ENCODE measurements around the gene GZMM. TPM values are rescaled to one million over a fixed set of nuclear protein-coding genes. Genes with fewer than 3 reads are reported as not detected.
A peak's percentile ranks its signal among the peaks of the same experiment; 100 is the strongest.

The GZMM gene
- total RNA-seq, 2 experiments from 2014 or later, result 41.6 to 46.3 TPM

GRCh38 chr19:590396-590745 is 46.5 kb downstream of the GZMM start:
- Histone ChIP-seq H3K36me3 (ENCODE audit: insufficient read depth, low read length) (no peaks in the 10 kb centered on the region), H3K27me3 (ENCODE audit: control insufficient read depth in 1 of 2, insufficient read depth in 2 of 2, low read length in 2 of 2) (peaks cover 25 to 30% of the 10 kb centered on the region in 2 experiments), H3K4me3 (ENCODE audit: low read length) (no peak overlapping the region), H3K4me1 (ENCODE audit: insufficient read depth, low read length) (peaks cover 32% of the 10 kb centered on the region), H3K27ac (ENCODE audit: low read depth in 1 of 2, low read length in 2 of 2) (no peak overlapping the region), H3K9me3 (ENCODE audit: control insufficient read depth in 1 of 2, insufficient read depth in 1 of 2, low read length in 2 of 2) (peaks cover 0 to 28% of the 10 kb centered on the region in 2 experiments)
- CTCF ChIA-PET, result no interaction called here
- peak; percentile 66 for ATAC-seq (ENCODE audit: poor library complexity)
- H3K27me3 Mint-ChIP-seq, result peaks cover 25% of the 10 kb centered on the region
- intact Hi-C loops (cut with DNase I, micrococcal nuclease), result no loop called here
- H3K4me1 Mint-ChIP-seq (ENCODE audit: low read depth), result peaks cover 5% of the 10 kb centered on the region
- POLR2A ChIA-PET, result no interaction called here
- no peak overlapping the region for H3K27ac Mint-ChIP-seq
- no peak for TF ChIP-seq CTCF (IDR thresholded peaks at IDR 0.05)
- DNase-seq, result peak in 9 of 14 experiments; percentile 20 to 67 (median 36)
- no peaks in the 10 kb centered on the region for H3K36me3 Mint-ChIP-seq (ENCODE audit: low read depth)
- peak overlapping the region; percentile 38 for H3K4me3 Mint-ChIP-seq
- H3K9me3 Mint-ChIP-seq, result no peaks in the 10 kb centered on the region

GRCh38 chr19:590750-591098 is 46.9 kb downstream of the GZMM start:
- Mint-ChIP-seq H3K4me3 (no peak overlapping the region), H3K9me3 (no peaks in the 10 kb centered on the region), H3K4me1 (ENCODE audit: low read depth) (peaks cover 5% of the 10 kb centered on the region), H3K36me3 (ENCODE audit: low read depth) (no peaks in the 10 kb centered on the region), H3K27me3 (peaks cover 25% of the 10 kb centered on the region), H3K27ac (no peak overlapping the region)
- ATAC-seq (ENCODE audit: poor library complexity), result no peak
- DNase-seq, result no peak
- intact Hi-C loops (cut with DNase I, micrococcal nuclease), result no loop called here
- Histone ChIP-seq H3K27ac (ENCODE audit: low read depth in 1 of 2, low read length in 2 of 2) (no peak overlapping the region), H3K9me3 (ENCODE audit: control insufficient read depth in 1 of 2, insufficient read depth in 1 of 2, low read length in 2 of 2) (peaks cover 0 to 28% of the 10 kb centered on the region in 2 experiments), H3K27me3 (ENCODE audit: control insufficient read depth in 1 of 2, insufficient read depth in 2 of 2, low read length in 2 of 2) (peaks cover 25 to 30% of the 10 kb centered on the region in 2 experiments), H3K4me3 (ENCODE audit: low read length) (no peak overlapping the region), H3K4me1 (ENCODE audit: insufficient read depth, low read length) (peaks cover 32% of the 10 kb centered on the region), H3K36me3 (ENCODE audit: insufficient read depth, low read length) (no peaks in the 10 kb centered on the region)
- ChIA-PET CTCF (no interaction called here), POLR2A (no interaction called here)
- no peak for TF ChIP-seq CTCF (IDR thresholded peaks at IDR 0.05)

GRCh38 chr19:591099-591958 is 47.5 kb downstream of the GZMM start:
- Histone ChIP-seq H3K4me3 (ENCODE audit: low read length) (no peak overlapping the region), H3K27me3 (ENCODE audit: control insufficient read depth in 1 of 2, insufficient read depth in 2 of 2, low read length in 2 of 2) (peaks cover 25 to 30% of the 10 kb centered on the region in 2 experiments), H3K9me3 (ENCODE audit: control insufficient read depth in 1 of 2, insufficient read depth in 1 of 2, low read length in 2 of 2) (peaks cover 0 to 25% of the 10 kb centered on the region in 2 experiments), H3K36me3 (ENCODE audit: insufficient read depth, low read length) (no peaks in the 10 kb centered on the region), H3K27ac (ENCODE audit: low read depth in 1 of 2, low read length in 2 of 2) (no peak overlapping the region), H3K4me1 (ENCODE audit: insufficient read depth, low read length) (peaks cover 32% of the 10 kb centered on the region)
- POLR2A ChIA-PET, result no interaction called here
- Mint-ChIP-seq H3K27me3 (peaks cover 25% of the 10 kb centered on the region), H3K27ac (no peak overlapping the region), H3K36me3 (ENCODE audit: low read depth) (no peaks in the 10 kb centered on the region), H3K4me1 (ENCODE audit: low read depth) (peaks cover 5% of the 10 kb centered on the region), H3K9me3 (no peaks in the 10 kb centered on the region), H3K4me3 (peak overlapping the region; percentile 38)
- DNase-seq (no peak), ATAC-seq (ENCODE audit: poor library complexity) (no peak)
- no peak for TF ChIP-seq CTCF (IDR thresholded peaks at IDR 0.05)
- intact Hi-C loops (cut with DNase I, micrococcal nuclease), result no loop called here
- CTCF ChIA-PET, result no interaction called here

Measured in CD4-positive, alpha-beta T cell (primary cell).